ACHN (cell line): ENCODE measurements around the gene ALDH1A3.
A peak's percentile ranks its signal among the peaks of the same experiment; 100 is the strongest.

Experiments
- DNase-seq: peaks from one replicate; pipeline ENCODE4 v3.0.0-alpha.2; 2015
- in situ Hi-C: cut with HindIII; loops from 2 replicates; pipeline ENCODE4 v1.10.0; 2017; ENCODE audit warnings: low sequenced_read_pairs, low pct_ligation_motif_present, low pct_unique_long_range_greater_than_20kb

Gene ALDH1A3

DNA sequence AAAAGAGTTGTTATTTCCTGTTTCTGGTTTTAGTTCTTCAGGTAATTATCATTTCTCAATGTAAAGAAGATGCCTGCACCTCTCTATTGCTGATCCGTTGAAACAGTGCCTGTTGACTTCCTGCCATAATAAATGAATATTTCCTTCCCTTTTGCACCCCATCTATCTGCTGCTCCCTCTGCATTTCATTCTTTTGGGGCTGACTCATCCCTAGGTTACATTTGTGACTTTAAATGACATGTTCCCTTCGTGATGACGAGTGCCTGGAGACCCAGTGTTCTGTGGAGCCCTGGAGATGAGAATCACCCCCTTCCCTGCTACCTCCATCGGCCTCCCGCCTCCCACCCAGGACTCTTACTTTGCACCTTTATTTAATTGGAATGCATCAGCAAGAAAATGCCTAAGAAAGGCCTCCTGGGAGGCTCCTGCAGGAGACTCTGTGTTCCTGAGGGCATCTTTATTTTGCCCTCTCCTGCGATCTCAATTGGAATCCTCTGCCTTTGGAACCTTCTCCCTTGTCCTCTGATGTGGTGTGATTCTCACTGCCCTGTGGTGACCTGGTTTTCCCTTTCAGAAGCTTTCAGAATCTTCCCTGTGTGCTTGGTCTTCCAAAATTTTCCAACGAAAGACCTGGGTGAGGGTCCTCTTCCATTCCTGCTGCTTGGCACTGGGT, 53.2 kb downstream of the ALDH1A3 start:
- DNase-seq, result no peak
- in situ Hi-C loops, result no loop called here

DNA sequence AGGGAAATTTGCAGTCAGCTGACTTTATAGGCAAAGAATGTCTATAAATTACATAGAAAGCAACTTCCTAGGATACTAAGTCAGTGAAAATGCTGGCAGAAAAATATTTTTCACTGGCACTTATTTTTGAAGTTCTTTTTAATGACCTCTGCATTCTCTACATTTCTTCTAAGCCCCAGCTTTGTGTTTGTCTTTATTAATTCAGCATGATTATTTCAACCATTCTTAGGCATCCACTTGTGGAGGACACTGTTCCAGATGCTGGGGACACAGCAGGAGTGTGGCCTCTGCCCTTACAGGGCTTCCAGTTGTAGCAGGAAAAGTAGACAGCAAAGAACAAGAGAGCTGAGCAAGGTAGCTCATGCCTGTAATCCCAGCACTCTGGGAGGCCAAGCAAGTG, 54.5 kb downstream of the ALDH1A3 start:
- in situ Hi-C loops, result no loop called here
- DNase-seq, result no peak

DNA sequence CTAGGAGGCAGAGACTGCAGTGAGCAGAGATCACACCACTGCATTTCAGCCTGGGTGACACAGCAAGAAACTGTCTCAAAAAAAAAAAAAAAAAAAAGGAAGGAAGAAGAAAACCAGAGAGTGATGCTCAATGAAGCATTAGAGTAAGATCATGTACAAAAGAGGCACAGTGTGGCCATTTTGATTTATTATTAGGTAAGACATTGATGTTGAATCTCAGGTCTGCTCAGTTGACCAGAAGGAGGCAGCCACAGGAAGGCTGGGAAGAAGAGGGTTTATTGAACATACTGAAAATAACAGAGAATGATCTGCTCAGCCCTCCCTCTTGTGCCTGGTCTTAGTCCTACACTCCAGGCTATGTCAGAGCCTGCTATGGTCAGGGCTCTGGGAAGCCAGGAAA, 55.1 kb downstream of the ALDH1A3 start:
- in situ Hi-C loops, result no loop called here
- peak; percentile 31 for DNase-seq

DNA sequence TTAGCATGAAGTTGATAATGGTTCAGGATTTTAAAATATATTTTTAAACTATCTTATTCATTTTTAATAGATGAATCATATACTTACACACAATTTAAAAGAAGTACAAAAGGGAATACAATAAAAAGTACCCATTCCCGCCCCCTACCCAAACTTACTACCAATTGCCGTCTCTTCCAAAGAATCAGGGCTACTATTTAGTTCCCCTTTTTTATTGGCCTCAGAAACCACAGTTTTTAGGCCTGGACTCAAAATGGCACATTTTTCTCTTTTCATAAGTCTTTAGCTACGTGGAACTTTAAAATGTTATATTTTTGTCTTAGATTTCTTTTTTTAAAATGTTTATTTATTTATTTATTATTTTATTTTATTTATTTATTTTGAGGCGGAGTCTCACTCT, 57.5 kb downstream of the ALDH1A3 start:
- DNase-seq, result no peak
- in situ Hi-C loops, result no loop called here

DNA sequence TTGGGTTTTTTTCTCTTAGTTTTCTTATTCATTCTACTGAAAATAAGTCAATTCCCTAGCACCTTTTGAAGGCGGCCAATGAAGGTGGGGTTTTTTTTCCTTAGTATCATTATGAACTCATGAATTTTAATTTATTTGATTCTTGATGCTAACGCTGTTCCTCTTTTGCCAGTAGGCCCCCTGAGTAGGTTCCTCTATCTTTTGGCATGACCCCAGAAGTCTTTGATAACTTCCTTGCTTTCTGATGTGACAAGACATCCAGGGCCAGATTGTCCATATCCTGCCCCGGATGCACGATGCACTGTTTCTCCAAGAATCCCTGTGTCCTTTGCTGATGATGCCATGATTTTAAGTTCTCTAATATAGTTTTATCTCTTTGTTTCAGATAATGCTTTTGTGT, 60.2 kb downstream of the ALDH1A3 start:
- in situ Hi-C loops, result no loop called here
- no peak for DNase-seq

DNA sequence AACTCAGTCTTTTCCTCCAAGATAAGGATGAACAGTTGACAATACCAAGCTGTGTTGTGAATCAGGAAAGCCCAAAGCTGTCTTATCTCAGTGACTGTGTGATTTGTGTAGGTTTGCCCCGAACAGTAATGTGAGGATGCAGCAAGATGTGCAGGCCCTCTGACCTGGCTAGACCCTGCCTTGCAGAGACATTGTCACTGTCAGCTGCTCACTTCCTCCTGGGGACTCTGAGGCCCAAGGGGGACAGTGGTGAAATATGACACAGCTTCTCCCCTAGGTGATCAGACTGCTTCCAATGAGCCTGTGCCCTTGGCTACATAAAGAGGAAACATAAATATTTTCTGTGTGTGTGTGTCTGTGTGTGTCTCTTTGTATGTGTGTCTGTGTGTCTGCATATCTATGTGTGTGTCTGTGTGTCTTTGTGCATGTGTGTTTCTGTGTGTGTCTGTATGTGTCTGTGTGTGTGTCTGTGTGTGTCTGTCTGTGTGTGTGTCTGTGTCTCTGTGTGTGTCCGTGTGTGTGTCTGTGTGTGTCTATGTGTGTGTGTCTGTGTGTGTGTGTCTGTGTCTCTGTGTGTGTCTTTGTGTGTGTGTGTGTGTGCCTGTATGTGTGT, 61.2 kb downstream of the ALDH1A3 start:
- DNase-seq, result no peak

DNA sequence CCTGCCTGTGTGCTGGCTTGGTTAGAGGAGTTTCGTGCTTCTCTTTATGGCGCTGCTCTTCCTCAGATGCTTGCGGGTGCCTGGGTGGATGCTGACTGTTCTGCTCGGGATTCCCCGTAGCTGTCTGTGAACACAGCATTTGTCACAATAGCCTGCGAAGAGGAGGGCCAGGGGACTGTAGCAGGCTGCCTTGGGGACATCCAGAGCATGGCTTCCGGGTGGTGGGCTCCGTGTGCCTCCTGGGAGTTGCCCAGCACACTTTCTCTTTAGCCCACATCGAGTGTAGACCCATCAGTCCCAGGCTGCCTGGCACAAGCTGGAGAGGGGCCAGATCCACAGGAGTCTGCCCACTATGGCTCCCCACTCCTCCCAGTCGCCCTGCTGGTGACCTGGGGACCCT, 61.9 kb downstream of the ALDH1A3 start:
- DNase-seq, result no peak

More for the DNA sequence above, 61.2 kb downstream of the ALDH1A3 start:
- in situ Hi-C loops, result no loop called here

DNA sequence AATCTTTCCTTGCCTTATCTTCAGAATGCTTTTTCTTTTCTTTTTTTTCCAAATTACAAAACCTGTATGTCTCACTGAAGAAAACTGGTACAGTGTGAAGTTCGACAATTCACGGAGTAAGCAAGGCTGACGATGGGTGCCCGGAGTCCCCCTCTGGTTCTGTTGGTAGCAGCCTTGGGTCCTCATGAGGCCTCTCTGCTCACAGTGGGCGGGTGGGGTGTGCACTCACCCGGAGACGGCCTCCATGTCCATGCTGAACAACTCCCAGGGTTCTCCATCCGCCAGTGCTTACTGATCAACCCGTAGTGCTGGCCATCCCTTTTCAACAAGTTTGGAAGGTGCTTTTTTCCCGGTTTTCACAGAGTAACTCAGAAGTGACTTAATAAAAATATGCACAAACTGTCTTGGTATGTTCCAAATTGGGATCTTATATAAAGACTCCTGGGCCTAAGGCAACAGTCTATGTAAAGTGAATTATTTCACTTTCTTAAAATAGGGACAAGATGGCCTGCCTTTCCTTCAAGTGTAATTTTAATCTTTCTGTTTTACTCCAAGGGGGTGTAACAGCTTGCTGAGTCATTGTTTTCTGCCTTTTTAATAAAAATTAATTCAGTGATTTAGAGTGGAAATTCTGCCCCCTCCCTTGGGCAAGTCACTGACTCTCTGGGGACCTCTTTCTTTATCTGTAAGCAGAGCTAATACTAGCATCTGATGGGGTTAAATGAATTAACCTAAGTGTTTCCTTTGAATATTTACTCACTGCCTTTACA, 63.2 kb downstream of the ALDH1A3 start:
- DNase-seq, result no peak
- in situ Hi-C loops, result no loop called here

More for the DNA sequence above, 61.9 kb downstream of the ALDH1A3 start:
- in situ Hi-C loops, result no loop called here

DNA sequence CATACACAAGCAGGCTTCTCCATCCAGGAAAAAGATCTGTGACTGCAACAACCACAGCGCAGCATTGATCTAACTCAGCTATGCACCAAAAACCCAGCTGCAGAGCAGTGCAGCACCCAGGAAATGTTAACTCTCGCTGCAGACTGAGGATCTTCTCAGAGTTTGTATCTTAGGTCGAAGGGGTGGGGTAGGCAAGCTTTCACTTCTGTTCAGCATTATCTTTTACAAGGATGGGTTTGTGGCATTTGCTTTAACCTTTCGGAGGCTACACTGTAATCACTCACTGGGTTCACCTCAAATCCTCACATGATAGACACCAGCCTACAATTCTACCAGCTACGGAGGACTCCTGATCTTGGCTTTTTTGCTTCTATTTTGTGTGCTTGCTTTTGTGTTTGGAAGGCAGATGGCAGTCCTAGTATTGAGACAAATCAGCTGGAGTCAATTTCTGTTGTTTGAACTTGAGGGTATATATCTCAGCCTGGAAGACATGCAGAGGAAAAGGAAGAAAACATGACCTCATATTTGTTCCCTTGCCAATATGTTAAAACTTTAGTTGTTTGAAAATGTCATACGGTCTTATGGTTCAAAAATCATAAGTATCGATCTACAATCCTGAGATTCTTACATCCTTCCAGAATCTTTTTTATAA, 64.7 kb downstream of the ALDH1A3 start:
- no peak for DNase-seq
- in situ Hi-C loops, result no loop called here

DNA sequence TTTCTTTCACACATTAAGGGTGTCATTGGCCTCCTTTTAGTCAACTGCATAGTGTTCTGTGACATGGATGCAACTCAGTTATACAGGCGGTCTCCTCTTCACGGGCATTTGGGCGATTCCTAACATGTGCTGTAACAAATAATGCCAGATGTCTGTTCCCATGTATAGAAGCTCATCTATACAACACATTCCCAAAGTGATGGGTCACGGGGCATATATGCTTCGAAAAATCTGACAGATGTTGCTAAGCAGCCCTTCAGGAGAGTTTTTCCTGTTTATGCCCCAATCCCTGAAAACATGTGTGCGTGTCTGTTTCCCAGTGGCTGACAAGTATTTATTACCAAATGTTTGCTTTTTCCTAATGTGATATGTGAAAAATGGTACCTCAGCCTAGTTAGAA, 65.4 kb downstream of the ALDH1A3 start:
- no peak for DNase-seq
- in situ Hi-C loops, result no loop called here

DNA sequence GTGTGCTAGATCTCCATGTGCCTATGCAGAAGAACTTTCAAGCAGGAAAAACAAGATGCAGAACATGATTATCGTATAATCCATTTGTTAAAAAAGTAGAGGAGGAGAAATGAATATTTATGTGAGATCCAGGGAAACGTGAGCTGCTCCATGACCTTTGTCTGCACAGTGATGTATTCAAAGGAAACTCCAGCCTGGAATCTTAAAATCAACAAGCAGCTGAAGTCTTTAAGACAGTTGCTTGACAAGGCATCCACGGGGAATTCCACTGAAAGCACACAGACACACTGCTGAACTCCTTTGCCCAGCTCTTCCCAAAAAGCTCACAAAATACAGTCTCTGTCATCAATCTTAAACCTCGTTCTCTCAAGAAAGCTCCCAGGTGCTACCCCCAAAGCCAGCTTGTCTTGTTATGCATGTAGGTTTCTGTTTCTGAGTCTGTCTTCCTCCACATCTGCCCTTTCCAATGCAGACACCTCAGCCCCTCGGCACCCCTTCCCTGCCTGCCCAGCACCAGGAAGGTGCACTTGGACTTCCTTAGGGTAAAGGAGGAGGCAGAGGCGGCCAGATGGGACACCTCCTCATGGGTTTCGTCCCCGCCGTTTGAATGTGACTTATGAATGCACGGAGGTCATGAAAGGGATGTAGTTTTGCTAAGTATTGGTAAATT, 68.3 kb downstream of the ALDH1A3 start:
- DNase-seq, result no peak
- in situ Hi-C loops, result no loop called here

DNA sequence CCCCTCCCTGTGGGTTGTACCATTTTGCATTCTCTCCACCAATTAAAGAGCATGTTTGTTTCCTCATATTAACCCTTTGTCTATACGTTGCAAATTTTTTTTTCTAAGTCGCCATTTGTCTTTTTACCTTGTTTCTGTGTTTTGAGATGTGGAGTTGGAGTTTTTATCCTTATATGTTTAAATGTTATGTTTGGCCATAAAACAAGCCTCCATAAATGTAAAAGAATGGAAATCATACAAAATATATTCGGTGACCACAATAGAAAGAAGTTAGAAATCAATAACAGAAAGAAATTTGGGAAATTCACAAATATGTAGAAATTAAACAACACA, 68.8 kb downstream of the ALDH1A3 start:
- DNase-seq, result no peak
- in situ Hi-C loops, result no loop called here

DNA sequence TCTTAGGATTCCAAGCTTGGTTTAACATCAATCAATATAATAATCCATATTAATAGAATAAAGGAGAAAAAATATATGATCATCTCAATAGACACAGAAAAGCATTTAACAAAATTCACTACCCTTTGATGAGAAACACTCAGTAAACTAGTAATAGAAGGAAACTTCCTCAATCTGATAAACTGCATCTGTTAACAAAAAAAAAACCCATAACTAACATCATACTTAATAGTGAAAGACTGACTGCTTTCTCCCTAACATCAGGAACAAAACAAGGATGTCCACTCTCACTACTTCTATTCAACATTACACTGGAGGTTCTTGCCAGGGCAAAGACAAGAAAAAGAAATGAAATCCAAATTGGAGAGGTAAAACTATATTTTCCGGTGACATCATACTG, 70.1 kb downstream of the ALDH1A3 start:
- DNase-seq, result no peak
- in situ Hi-C loops, result no loop called here

DNA sequence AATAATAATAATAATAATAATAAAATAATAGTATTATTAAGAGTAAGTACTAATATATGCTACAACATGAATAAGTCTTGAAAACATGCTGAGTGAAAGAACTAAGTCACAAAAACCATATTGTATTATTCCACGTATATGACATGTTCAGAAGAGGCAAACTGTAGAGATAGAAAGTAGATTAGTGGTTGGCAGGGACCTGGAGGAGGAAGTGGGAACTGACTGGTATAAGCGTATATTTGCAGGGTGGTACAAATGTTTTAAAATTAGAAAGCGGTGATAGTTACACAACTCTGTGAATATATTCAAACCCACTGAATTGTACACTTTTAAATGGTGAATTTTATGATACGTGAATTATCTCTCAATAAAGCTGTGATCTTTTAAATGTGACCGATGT, 72.3 kb downstream of the ALDH1A3 start:
- DNase-seq, result no peak
- in situ Hi-C loops, result no loop called here

DNA sequence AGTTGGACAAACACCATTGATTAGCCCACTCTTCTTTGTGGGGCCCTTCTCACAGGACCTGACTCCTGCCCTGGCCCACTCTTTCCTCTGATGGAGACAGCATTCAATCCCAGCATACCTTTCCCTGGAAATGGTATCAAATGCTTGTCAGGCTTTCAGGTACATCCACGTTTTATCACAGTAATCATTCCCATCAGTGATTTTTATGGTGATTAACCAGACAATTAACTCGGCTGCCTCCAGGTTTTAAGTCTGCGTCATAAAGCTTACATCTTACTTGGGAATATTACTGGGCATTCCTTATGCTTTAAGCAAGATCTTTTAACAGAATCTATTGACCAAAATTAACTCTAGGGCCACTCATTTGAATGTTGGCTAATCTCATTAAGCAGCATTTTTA, 72.9 kb downstream of the ALDH1A3 start:
- DNase-seq, result no peak
- in situ Hi-C loops, result no loop called here

DNA sequence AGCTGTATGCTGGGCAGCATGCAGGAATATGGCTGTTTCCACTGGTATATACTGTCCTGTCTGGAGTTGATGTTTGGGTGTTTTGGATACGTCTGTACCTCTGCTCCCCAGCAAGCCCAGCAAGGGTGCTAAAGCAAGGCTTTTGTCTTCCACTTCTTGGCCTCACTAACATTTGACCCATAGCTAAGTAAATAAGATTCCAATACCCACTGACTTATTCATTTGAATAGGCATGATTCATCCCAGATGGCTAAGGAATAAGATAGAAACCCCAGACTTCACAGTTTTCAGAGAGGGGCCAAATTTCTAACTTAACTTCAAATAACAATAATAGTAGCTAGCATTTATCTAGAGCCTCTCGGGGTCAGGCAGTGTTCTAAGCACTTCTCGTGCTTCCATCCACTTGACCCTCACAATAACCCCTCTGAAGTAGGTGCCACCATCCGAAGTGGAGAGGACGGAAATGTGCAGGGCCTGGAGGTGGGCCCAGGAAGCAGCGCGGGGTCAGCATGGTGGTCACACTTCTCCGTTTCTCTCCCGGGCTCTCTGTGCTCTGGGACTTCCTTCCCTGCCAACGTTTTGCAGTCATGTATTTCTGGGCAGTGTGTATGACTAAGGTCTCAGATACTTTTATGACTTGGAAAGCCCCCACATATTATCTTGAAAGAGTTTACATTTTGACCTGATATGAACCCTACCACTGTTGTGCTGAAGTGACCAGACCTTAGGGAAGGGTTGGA, 78.9 kb downstream of the ALDH1A3 start:
- DNase-seq, result peak; percentile 71
- in situ Hi-C loops, result no loop called here

DNA sequence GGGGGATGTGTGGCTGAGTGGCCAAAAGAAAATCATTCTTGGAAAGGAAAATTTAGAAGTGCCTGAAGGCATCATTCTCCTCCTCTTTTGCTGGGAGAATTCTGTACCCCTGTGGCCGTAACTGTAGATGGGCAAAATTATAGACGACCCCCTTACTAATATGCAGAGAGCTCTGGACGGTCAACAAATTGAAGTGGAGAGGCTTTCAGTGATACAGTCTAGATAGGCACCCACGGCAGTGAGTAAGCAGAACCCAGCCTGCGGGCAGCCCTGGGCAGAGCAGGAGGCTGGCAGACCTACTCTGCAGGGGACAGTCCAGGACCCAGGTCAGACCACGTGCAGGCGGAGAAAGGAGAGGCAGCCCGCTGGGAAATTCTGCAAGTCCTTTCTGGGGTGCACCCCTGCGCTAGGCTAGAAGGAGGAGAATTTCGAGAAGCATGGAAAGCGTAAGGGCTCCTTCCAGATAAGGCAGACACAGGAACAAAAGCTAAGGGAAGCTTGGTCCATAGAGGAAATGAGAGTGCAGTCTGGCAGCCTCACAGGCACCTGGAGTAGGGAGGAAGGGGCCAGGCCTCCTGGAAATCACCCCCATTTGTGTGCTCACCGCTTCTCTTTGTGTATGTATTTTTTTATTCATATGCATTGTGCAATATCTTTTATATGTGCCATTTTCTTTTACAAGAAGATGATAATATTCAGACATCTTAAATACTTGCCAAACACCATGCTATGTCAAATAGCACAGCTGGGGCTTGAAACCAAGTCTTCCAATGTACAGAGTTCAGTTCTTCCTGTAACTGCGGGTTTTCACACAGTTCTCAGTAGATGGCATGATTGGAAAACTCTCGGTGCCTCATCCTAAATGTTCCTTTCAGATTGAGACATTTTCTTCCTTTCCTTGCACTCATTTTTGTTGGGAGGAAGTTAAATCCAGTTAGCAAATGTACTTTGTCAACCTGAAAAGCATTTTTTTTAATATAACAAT, 79.7 kb downstream of the ALDH1A3 start:
- peak; percentile 69 for DNase-seq
- in situ Hi-C loops, result no loop called here
